Keratinocyte (primary cell): ENCODE results near the gene TMEM151B.

ENCODE experiments used
- CTCF ChIP-seq, 3 experiments: IDR thresholded peaks in 1 of 3; conservative IDR thresholded peaks in 1 of 3; optimal IDR thresholded peaks in 1 of 3; 2 replicates in 2 of 3; 3 replicates in 1 of 3; pipeline versions ENCODE3 to v1.5.1; 2011; ENCODE audit warnings: low read length in 3 of 3, mild to moderate bottlenecking in 3 of 3, moderate library complexity in 2 of 3, control low read depth in 1 of 3, inconsistent platforms in 1 of 3; ENCODE audit not compliant: insufficient read depth in 2 of 3; ENCODE audit errors: extremely low read depth in 1 of 3
- EZH2 ChIP-seq: IDR thresholded peaks from one replicate; pipeline ENCODE4 v1.6.1; 2012; ENCODE audit warnings: inconsistent platforms, mild to moderate bottlenecking, low read length, moderate library complexity

- TF ChIP-seq CTCF (optimal IDR thresholded peaks at IDR 0.05 in 1 of 3, IDR thresholded peaks at IDR 0.05 in 1 of 3, conservative IDR thresholded peaks at IDR 0.05 in 1 of 3; ENCODE audit: extremely low read depth in 1 of 3, insufficient read depth in 2 of 3, low read length in 3 of 3) (no peak), EZH2 (no peak)
These were observed 2.3 kb downstream of the TMEM151B start for GRCh38 chr6:44272529-44272928.
